Measurements from ENCODE around the gene PRMT1. TPM values are rescaled to one million over a fixed set of nuclear protein-coding genes. Genes with fewer than 3 reads are reported as not detected.

Gene PRMT1
- total RNA-seq, 1 donor from 2014 or later = 177 TPM

DNA sequence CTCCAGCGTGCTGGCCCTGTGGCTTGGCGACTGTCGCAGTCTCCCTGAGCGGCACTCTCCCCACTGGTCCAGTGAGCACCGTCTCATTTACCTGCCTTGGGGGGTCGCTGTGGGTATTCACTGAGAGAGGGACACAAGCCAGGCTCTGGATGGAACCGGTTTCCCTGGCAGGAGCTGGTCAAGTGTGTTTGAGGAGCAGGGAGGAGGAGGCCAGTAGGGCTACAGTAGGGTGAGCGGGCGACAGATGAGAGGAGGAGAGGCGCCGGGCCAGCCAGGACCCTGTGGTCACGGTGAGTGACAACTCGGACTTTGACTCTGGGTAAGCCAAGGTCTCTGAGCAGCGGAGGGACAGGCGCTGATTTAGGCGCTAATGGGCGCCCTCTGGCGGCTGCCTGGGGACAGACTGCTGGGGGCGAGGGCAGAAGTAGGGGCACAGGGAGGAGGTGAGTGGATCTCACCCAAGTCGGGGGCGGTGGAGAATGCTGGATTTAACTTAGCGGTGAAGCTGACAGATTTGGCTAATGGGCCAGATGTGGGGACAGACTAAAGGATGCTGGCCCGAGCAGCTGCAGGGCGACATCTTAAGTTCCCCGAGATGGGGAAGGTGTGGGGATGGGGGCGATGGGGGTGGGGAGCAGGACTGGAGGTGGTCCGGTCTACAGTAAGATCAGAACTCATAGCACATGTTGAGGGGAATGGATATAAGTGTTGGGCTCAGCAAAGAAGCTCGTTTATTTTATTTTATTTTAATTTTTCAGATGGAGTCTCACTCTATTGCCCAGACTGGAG, 4.7 kb upstream of the PRMT1 start:
- DNase-seq = peak; percentile 27

DNA sequence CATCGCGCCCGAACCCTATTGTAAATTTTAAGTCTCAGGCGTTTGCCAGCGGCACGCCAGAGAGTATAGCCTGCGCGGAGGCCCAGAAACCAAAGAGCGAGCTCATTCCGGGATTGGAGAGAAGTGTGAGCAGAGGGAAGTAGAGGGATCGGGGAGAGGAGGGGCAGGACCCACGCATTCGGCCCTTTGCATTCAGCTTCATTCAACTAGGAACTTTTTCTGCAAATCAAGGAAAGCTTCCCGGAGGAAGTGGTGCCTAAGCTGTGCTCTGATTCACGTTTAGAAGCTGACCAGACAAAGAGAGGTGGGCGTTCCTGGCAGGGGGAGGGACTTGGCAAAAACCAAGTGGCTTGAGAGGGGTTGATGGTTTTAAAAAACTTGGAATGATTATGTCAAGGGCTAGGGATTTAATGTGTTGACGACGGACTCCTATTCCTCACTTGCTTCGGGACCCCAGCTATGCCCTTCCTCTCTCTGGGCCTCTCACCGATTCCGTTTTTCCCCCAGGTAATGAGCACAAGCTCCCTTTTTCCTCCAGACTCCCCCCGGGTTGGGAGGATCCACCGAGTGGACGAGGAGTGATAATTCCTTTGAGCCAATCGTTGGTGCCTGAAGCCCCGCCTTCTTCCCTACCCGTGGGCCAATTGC, 811 bp upstream of the PRMT1 start:
- no peak for DNase-seq

DNA sequence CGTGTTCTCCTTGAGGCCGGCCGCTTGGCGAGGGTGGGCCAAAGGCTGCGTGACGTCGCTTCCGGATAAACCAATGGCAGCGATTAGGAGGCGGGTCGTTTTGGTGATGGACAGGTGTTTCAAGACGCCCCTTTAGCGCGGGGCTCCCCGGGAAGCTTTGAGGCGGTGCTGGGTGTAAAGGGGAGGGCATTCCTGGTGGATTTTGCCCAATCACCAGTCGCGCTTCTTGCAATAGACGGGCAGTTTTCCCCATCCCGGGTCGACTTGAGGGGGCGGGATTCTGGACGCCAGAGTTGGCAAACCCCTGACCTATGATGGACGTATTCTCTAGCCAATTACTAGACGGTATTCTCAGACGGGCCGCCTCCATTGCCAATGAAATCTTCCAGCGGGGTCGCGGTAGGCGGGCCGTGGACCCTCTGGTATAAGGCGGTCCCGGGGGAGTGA, 264 bp upstream of the PRMT1 start:
- DNase-seq = peak; percentile 100

DNA sequence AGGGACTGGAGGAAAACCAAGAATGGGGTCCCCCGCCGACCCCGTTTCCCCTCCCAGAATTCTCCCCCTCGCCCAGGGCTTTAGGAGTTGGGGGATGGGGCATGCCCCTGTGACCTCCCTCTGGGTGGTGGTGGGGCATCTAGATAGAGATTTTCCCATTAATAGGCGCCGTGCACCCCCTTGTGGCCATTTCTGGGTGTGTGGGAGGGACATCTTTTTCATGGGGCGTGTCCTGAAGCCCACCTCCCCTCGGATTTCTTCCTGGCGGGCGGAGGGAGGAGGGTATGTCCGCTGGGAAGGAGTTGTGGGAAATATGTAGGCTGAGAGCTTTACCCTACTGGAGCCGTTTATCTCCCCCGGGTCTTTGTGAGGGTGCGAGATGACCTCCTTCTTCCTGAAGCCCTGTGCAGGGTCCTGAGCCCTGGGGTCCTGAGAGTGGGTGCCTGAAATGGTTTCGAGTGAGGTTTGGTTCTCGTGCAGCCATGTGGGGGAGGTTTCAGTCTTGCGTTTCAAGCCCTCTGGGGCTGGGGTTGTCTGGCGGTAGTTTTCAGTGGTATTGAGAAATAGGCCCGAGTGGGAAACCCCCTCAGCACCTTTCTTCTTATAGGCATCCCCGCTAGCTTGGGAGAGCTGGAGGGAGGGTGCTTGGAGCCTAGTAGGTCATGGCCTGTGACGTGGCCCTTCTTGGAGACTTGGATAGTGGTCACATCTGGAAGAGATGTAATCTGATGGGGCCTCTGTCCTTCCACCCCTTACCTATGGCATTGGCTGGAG, 1.0 kb downstream of the PRMT1 start:
- DNase-seq = no peak

DNA sequence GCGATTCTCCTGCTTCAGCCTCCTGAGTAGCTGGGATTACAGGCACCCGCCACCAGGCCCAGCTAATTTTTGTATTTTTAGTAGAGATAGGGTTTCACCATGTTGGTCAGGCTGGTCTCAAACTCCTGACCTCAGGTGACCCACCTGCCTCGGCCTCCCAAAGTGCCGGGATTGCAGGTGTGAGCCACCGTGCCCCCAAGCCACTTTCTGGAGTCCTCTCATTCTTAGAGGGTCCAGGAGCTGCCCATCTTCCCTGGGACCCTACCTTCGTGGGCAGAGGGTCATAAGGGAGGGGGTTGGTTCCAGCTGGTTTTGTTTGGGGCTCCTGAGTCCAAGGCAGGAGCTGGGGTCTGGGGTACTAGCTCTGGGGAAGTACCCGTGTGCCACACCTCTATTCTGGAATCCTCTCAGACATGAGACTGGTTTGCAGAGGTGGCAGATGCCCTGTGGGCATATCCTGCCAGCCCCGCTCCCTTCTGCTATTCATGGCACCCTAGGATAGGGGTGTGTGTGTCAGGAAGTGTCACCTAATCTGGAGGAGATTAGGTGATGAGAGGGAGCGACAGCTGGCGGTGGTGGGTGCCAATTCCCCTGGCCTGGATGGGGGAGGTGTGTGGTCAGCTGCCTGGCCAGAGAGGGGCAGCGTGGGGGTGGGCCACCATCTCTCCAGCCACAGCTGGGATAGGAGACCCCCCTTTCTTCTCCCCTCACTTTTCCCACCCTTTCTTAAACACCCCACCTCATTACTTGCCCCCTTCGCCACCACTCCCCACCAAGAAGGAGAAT, 2.1 kb downstream of the PRMT1 start:
- DNase-seq = no peak

DNA sequence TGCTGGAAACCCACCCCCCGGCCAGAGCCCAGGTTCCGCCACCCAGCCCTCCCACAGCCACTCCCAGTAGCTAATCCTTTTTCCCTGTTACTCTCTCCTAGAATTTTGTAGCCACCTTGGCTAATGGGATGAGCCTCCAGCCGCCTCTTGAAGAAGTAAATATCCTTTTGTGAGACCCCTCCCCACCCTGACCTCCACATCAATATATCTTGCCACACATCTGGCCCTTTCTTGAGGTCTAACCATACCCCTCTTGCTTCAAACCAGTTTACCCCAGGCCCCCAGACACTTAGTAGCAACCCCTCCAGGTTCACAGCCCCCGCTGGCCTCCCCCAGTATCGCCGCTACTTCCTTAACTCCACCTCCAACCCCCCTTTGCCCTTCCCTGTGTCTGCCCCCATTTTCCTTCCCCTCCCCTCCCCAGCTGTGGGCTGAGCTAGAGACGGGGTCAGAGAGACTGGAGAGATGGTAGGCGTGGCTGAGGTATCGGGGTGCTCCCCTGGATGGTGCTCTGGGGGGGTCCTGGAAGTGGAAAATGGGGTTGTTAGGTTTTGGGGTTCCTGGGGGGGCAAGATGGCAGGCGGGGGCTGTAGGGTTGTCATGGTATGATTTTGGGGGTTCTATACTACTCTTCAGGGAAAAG, 2.8 kb downstream of the PRMT1 start:
- no peak for DNase-seq

DNA sequence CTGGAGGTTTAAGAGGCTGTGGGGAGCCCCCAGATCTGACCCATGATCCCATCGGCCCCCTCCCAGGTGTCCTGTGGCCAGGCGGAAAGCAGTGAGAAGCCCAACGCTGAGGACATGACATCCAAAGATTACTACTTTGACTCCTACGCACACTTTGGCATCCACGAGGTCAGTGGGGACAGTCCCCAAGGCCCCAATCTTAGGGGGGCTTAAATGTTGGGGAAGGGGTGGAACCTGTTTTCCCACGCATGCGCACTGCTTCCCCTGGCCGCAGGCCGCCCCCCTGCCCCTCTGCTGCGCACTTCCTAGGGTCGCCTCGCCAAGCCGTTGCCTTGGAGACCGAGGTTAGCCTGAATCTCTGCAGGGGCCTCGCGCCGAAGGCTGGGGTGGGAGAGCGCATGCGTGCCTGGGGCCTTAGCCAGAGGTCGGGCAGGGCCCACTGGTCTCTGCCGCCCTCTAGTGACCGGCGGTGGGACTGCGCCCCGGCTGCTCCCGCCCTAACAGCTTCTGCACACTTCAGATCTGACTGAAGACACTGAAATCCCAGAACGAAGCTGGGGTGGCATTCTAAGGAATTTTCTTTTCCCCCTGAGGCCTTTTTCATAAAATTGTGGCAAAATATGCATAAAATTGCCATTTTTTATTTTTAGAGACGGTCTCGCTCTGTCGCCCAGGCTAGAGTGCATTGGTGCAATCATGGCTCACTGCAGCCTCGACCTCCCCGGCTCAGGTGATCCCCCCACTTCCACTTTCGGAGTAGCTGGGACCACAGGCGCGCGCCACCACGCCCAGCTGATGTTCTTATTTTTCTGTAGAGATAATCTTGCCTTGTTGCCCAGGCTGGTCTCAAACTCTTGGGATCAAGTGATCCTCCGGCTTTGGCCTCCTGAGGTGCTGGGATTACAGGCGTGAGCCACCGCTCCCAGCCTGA, 3.6 kb downstream of the PRMT1 start:
- peak; percentile 75 for DNase-seq

DNA sequence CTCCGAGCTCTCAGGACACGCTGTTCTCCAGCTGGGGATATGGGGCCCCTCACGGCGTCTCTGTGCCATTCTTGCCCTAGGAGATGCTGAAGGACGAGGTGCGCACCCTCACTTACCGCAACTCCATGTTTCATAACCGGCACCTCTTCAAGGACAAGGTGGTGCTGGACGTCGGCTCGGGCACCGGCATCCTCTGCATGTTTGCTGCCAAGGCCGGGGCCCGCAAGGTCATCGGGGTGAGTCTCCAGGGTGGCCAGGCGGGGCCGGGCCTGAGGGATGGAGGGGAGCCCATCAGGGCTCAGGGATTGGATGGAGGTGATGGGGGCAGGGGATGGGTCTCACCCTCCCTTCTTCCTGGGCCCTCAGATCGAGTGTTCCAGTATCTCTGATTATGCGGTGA, 4.8 kb downstream of the PRMT1 start:
- DNase-seq = no peak

DNA sequence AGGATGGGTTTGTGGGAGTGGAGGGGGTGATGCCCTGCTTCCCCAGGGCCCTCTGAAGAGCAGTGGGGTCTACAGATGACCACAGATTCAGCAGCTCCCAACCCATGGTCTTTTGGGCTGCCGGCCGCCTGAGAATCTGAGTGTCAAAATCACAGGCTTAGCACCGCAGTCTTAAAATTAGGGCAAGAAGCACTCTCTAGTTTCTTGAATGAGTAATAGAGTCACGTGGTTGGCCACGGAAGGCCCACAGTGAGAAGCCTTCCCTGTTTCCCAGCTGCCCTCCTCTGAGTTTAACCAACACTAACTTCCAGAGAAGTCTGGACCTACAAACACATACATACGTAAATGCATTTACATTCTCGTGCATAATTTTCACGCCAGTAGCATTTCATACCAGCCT, 5.2 kb downstream of the PRMT1 start:
- peak; percentile 5 for DNase-seq

DNA sequence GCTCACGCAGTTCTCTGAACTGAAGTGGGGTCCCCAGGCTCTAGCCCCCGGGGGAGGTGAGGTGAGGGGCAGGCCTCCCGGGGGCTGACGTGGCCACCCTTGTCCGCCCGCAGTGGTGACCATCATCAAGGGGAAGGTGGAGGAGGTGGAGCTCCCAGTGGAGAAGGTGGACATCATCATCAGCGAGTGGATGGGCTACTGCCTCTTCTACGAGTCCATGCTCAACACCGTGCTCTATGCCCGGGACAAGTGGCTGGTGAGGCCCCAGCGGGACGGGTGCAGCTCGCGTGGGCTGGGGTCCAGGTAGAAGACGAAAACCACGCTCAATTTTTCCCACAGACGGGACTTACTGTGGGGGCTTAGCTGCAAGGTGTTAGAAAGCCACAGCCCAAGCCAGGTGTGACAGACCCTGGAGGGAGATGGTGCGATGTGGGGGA, 6.8 kb downstream of the PRMT1 start:
- DNase-seq = no peak

DNA sequence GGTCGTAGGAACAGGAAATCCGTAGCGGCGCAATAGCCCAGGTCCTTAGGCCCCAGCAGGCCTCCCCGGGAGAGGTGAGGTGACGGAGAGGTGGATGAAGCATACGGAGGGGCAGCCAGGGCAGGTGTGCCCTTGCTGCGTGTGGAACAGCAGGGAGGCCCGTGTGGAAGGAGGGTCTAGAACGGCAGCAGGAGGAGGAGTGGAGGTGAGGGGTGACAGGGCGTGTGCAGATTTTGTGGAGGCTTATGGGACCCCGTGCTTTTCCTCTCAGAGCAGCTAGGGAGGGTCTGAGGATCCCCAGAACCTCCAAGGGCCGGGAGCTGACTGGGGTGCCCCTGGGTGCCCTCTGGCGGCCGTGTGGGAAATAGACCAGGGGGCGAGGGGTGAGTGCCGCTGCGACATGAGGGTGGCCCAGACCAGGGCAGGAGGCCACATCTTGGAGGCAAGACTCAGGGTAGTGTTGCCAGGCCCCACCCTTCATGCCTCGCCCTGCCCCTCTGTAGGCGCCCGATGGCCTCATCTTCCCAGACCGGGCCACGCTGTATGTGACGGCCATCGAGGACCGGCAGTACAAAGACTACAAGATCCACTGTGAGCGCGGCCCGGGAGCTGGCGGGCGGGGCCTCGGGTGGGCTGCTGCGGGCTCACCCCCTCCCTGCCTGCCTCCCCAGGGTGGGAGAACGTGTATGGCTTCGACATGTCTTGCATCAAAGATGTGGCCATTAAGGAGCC, 7.3 kb downstream of the PRMT1 start:
- DNase-seq = no peak

DNA sequence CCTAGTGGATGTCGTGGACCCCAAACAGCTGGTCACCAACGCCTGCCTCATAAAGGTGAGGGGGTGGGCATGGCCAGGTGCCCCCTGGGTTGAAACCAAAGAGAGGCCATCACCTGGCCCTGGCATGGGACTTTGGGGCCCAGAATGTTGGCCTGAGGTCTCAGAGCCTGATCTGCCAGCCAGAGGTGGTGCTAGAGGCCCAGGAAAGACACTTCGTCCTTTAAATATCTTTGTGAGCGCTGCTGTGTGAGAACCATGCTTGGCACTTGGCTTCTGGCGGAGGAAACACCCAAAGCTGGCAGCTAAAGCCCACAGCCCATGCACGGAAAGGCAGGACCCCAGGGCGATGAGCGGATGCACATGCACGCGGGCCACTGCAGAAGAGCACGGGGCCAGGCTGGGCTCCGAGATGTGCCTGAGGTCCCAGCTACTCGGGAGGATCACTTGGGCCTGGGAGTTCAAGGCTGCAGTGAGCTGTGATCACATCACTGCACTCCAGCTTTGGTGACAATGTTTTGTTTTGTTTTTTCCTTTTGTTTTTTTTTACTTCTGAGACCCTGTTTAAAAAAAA, 8.0 kb downstream of the PRMT1 start:
- no peak for DNase-seq

DNA sequence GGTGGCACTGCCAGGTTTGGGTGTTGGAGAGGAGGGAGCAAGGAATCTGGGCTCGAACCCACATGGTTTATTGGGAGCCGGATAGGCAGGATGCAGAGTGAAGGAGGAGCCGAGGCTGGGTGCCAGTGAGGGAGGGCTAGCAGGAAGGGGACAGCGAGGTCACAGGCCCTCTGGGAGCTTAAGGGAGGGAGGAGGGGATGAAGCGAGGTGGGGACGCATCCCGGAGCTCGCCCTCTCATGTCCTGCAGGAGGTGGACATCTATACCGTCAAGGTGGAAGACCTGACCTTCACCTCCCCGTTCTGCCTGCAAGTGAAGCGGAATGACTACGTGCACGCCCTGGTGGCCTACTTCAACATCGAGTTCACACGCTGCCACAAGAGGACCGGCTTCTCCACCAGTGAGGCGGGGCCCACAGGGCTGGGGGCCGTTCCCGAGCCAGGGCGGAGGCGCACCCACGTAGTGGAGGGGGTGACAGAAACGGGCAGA, 8.8 kb downstream of the PRMT1 start:
- no peak for DNase-seq

DNA sequence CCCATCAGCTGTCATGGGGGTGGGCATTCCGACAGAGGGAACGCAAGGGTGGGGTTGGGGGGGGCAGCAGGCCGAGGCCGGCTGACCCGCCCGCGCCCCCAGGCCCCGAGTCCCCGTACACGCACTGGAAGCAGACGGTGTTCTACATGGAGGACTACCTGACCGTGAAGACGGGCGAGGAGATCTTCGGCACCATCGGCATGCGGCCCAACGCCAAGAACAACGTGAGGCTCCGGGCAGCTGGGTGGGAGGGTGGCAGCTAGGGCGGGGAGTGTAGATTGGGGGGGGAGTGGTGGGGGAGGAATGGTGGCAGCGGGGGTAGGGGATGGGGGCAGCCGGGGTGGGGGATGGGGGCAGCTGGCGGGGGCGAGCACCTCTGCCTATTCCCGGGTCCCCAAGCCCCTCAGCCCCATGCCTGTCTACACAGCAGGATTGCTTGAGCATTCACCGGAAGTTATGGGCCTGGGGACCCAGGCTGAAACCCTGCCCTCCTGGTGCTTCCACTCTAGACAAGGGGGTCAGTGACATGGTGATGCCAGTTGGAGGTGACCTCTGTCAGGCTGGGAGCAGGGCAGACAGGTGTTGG, 9.5 kb downstream of the PRMT1 start:
- DNase-seq = no peak

DNA sequence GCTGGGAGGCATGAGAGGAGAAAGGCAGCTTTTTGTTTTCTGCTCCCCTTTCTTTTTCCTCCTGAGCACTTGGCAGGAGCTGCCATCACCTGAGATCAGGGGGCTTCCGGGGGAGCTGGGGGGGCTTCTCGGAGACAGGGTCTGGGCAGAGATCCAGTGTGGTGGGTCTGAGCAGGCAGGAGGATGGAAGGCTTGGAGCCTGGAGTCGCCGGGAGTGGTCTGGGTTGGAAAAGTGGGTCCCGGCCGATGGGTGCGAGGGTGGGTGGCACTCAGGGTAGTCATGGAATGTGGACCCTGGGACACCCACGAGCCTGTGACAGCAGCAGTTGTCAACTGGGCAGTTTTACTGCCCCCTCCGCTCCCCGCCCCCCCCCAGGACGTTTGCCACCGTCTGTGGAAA, 10.1 kb downstream of the PRMT1 start:
- no peak for DNase-seq

DNA sequence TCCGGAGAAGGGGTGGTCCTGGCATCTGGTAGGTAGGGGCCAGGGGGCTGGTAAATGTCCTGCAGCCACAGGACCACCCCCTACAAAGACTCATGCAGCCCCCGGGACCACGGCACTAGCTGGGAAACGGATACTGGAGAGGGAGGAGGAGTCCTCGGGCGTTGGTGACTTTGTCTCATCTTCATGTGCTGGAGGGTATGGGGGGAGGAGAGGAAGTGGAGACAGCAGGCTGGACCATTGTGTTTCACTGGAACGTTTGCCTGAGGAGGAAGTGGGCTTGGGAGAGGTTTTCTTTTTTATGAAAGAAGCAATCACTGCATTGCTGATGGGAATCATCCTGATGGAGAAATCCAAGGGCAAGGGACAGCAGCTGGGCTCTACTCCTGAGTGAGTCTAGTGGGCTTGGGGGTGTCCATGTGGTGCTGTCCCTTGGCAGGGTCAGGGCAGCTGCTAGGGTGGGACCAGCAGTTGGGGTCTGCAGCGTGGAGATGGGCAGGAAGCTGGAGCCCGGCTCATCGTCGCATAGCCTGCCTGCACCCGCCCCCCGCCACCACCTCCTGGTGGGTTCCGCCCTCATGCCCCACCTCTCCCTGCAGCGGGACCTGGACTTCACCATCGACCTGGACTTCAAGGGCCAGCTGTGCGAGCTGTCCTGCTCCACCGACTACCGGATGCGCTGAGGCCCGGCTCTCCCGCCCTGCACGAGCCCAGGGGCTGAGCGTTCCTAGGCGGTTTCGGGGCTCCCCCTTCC, 10.7 kb downstream of the PRMT1 start:
- no peak for DNase-seq

DNA sequence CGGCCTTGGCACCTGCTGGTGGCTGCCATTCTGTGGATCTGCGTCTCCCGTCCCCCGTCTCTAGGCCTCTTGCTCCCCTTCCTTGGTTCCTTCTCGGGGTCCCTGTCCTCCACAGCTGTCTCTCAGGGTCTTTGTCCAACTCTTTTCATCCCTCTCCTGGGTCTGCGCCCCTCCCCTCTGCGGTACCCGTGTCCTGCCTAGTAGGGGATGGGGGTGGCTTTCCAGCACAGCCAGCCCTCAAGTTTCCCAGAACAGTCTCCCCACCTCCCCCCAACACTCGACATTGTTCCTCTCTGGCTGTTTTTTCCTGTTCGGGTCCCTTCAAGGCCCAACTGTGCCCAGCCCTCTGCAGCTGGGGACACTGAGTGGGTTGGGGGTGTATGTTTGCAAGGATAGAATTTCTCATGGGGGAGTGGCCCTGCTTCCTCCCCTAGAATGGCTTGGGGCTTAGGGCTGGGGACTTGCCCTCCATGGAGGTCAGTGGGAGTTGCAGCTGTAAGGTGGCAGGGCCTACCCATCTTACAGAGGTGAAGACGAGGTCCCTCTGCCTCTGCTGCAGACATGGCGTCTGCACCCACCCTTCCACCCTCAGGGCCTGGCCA, 11.6 kb downstream of the PRMT1 start:
- DNase-seq = no peak
